H9 (cell line): ENCODE results near the gene RIPK4. TPM values are rescaled to one million over a fixed set of nuclear protein-coding genes. Genes with fewer than 3 reads are reported as not detected.

Experiments used
- DNase-seq: peaks from one replicate; pipeline ENCODE4 v3.0.0-alpha.2; 2017
- H2AFZ ChIP-seq: one replicate; pipeline ENCODE4 v1.6.1; 2013; ENCODE audit warnings: mild to moderate bottlenecking, low read length, control low read depth, moderate library complexity
- H2AK5ac ChIP-seq: 2 replicates; pipeline ENCODE4 v1.6.1; 2013; ENCODE audit warnings: low read length, control low read depth, mixed read lengths; ENCODE audit not compliant: insufficient read length
- H2BK120ac ChIP-seq: one replicate; pipeline ENCODE4 v1.6.1; 2013; ENCODE audit warnings: low read depth, mild to moderate bottlenecking, low read length, control low read depth, inconsistent platforms; ENCODE audit not compliant: poor library complexity, severe bottlenecking
- H2BK12ac ChIP-seq: 2 replicates; pipeline ENCODE4 v1.6.1; 2013; ENCODE audit warnings: low read length, control low read depth, mixed read lengths, low read depth; ENCODE audit not compliant: insufficient read length
- H2BK15ac ChIP-seq: 2 replicates; pipeline ENCODE4 v1.6.1; 2013; ENCODE audit warnings: low read depth, low read length, control low read depth
- H2BK20ac ChIP-seq: one replicate; pipeline ENCODE4 v1.6.1; 2013; ENCODE audit warnings: low read depth, mild to moderate bottlenecking, low read length, control low read depth, inconsistent platforms; ENCODE audit not compliant: poor library complexity, severe bottlenecking
- H2BK5ac ChIP-seq: 2 replicates; pipeline ENCODE4 v1.6.1; 2013; ENCODE audit warnings: low read length, control low read depth, mixed read lengths; ENCODE audit not compliant: insufficient read length
- H3K14ac ChIP-seq: 2 replicates; pipeline ENCODE4 v1.6.1; 2013; ENCODE audit warnings: low read length, control low read depth; ENCODE audit not compliant: insufficient read depth
- H3K18ac ChIP-seq: 2 replicates; pipeline ENCODE4 v1.6.1; 2013; ENCODE audit warnings: low read depth, mild to moderate bottlenecking, mixed read lengths, low read length, control low read depth; ENCODE audit not compliant: insufficient read length
- H3K23ac ChIP-seq: 2 replicates; pipeline ENCODE4 v1.6.1; 2013; ENCODE audit warnings: low read length, control low read depth, mixed read lengths, low read depth; ENCODE audit not compliant: insufficient read length
- H3K23me2 ChIP-seq: 2 replicates; pipeline ENCODE4 v1.6.1; 2013; ENCODE audit warnings: low read depth, mild to moderate bottlenecking, mixed read lengths, low read length, control low read depth; ENCODE audit not compliant: insufficient read length, poor library complexity, severe bottlenecking
- H3K27ac ChIP-seq: 2 replicates; pipeline ENCODE4 v1.5.1; 2013; ENCODE audit warnings: low read length, control low read depth, mixed read lengths, low read depth; ENCODE audit not compliant: insufficient read length
- H3K27me3 ChIP-seq: 2 replicates; pipeline ENCODE4 v1.6.1; 2013; ENCODE audit warnings: low read length, control low read depth, inconsistent platforms; ENCODE audit not compliant: insufficient read depth
- H3K4ac ChIP-seq: 2 replicates; pipeline ENCODE4 v1.6.1; 2013; ENCODE audit warnings: low read depth, mild to moderate bottlenecking, control low read depth, inconsistent platforms, low read length, moderate library complexity
- H3K4me1 ChIP-seq: 2 replicates; pipeline ENCODE4 v1.6.1; 2013; ENCODE audit warnings: low read length, control low read depth, inconsistent platforms; ENCODE audit not compliant: insufficient read depth
- H3K4me2 ChIP-seq: 2 replicates; pipeline ENCODE4 v1.6.1; 2013; ENCODE audit warnings: low read length, control low read depth, mixed read lengths; ENCODE audit not compliant: insufficient read length, insufficient read depth
- H3K56ac ChIP-seq: 2 replicates; pipeline ENCODE4 v1.6.1; 2013; ENCODE audit warnings: low read depth, mild to moderate bottlenecking, mixed read lengths, low read length, control low read depth; ENCODE audit not compliant: insufficient read length
- H3K79me1 ChIP-seq: 2 replicates; pipeline ENCODE4 v1.6.1; 2013; ENCODE audit warnings: low read depth, mild to moderate bottlenecking, moderate library complexity, low read length, control low read depth, inconsistent platforms; ENCODE audit not compliant: insufficient read depth, poor library complexity, severe bottlenecking
- H3K79me2 ChIP-seq: 2 replicates; pipeline ENCODE4 v1.6.1; 2013; ENCODE audit warnings: low read length, control low read depth, inconsistent platforms; ENCODE audit not compliant: insufficient read depth
- H3K9ac ChIP-seq: 2 replicates; pipeline ENCODE4 v1.6.1; 2013; ENCODE audit warnings: low read length, control low read depth, mixed read lengths; ENCODE audit not compliant: insufficient read length; ENCODE audit errors: extremely low read depth
- H3K9me3 ChIP-seq: one replicate; pipeline ENCODE4 v1.6.1; 2013; ENCODE audit warnings: low read depth, low read length, inconsistent platforms; ENCODE audit not compliant: control insufficient read depth
- H3T11ph ChIP-seq: one replicate; pipeline ENCODE4 v1.6.1; 2013; ENCODE audit warnings: mild to moderate bottlenecking, low read length, control low read depth, inconsistent platforms
- H4K20me1 ChIP-seq: one replicate; pipeline ENCODE4 v1.6.1; 2013; ENCODE audit not compliant: control insufficient read depth, insufficient read length, insufficient read depth
- H4K5ac ChIP-seq: 2 replicates; pipeline ENCODE4 v1.6.1; 2013; ENCODE audit warnings: low read depth, mild to moderate bottlenecking, mixed read lengths, low read length, control low read depth; ENCODE audit not compliant: insufficient read length
- H4K8ac ChIP-seq: replicated peaks from 2 replicates; pipeline ENCODE4 v1.6.1; 2013; ENCODE audit warnings: low read length, control low read depth, mixed read lengths, low read depth; ENCODE audit not compliant: insufficient read length
- H4K91ac ChIP-seq: 2 replicates; pipeline ENCODE4 v1.6.1; 2013; ENCODE audit warnings: low read depth, mild to moderate bottlenecking, moderate library complexity, mixed read lengths, low read length, control low read depth; ENCODE audit not compliant: insufficient read length
- H3K27ac Mint-ChIP-seq, 3 experiments: 2 replicates in 2 of 3; 3 replicates in 1 of 3; pipeline ENCODE4 v1.8.0; 2020 to 2021; ENCODE audit warnings: mixed read lengths in 3 of 3, mild to moderate bottlenecking in 1 of 3, moderate library complexity in 1 of 3
- H3K27me3 Mint-ChIP-seq: 2 replicates; pipeline ENCODE4 v1.8.0; 2021; ENCODE audit warnings: low read depth, mild to moderate bottlenecking, moderate library complexity, mixed read lengths
- H3K36me3 Mint-ChIP-seq, 3 experiments: 2 replicates in 2 of 3; 3 replicates in 1 of 3; pipeline ENCODE4 v1.8.0; 2020 to 2021; ENCODE audit warnings: low read depth in 3 of 3, mixed read lengths in 3 of 3; ENCODE audit not compliant: insufficient read depth in 1 of 3
- H3K4me1 Mint-ChIP-seq, 2 experiments: 2 replicates each; pipeline ENCODE4 v1.8.0; 2020; ENCODE audit warnings: mixed read lengths in 2 of 2
- H3K4me3 Mint-ChIP-seq, 2 experiments: 2 replicates in 1 of 2; 3 replicates in 1 of 2; pipeline ENCODE4 v1.8.0; 2020 to 2021; ENCODE audit warnings: mild to moderate bottlenecking in 2 of 2, mixed read lengths in 2 of 2, moderate library complexity in 1 of 2
- H3K9me3 Mint-ChIP-seq, 2 experiments: 2 replicates in 1 of 2; 3 replicates in 1 of 2; pipeline ENCODE4 v1.8.0; 2020; ENCODE audit warnings: mild to moderate bottlenecking in 2 of 2, mixed read lengths in 2 of 2, moderate library complexity in 1 of 2
- WGBS: extraction: QIAGEN DNeasy Blood & Tissue Kit; methylation state at CpG from one replicate; pipeline ENCODE4 v1.1.7; 2013; ENCODE audit warnings: missing lambda C conversion rate, low lambda C conversion rate, mixed read lengths; ENCODE audit not compliant: insufficient read length; ENCODE audit errors: extremely low coverage; 5-methylcytosine and 5-hydroxymethylcytosine counted together
- total RNA-seq: library from RNA; stranded (reverse); gene quantifications from 2 replicates; pipeline ENCODE4 v1.2.1, GENCODE V29; 2021
- TF ChIP-seq, protein P1 (sequence below): fragments of 200-600 bp; sonication (generic); conservative IDR thresholded peaks from 3 replicates; pipeline ENCODE4 v1.8.0; 2021; ENCODE audit warnings: antibody characterized with exemption, mild to moderate bottlenecking

Gene RIPK4
- total RNA-seq, 1 experiment from 2014 or later: 2.9 TPM

DNA sequence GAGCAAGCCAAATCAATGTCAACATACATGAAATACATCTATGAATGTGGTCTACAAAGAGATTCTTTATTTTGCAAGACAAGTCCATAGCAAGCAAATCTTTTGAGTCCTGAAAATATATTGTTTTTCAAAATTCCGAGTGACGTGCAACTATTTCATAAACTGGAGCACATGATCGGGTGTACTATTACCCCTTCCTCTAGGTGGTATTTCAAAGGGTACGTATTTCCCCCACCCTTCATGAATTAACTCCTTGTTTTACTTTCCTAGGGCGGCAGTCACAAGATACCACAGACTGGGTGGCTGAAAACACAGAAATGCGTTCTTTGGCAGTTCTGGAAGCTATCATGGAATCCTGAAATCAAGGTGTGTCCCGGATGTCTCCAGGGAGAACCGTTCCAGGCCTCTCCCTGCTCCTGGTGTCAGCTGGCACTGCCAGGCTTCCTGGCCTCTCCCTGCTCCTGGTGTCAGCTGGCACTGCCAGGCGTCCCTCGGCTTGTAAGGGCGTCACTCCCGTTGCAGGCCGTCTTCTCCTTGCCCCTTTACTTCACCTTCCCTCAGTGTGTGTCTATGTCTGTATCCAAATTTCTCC lies 55.3 kb downstream of the RIPK4 start:
- no peak overlapping the region for H3K27ac Mint-ChIP-seq
- peak overlapping the region; percentile 60 for H3K4me2 ChIP-seq
- H3K56ac ChIP-seq: no peak overlapping the region
- H3K27me3 ChIP-seq: no peaks in the 10 kb centered on the region; the same call in 1 of the 2 replicates
- no peak overlapping the region for H3K9ac ChIP-seq
- H3K9me3 Mint-ChIP-seq: peaks cover 0 to 7% of the 10 kb centered on the region in 2 experiments; a peak in 3 of 5 replicates
- H2BK5ac ChIP-seq: no peak overlapping the region
- H3K23me2 ChIP-seq: peaks cover 3% of the 10 kb centered on the region
- no CpG with 5 or more reads among the region's 13 CpGs for WGBS
- no peaks in the 10 kb centered on the region for H3K9me3 ChIP-seq
- no peak overlapping the region for H3K18ac ChIP-seq
- peaks cover 5% of the 10 kb centered on the region for H3K27me3 Mint-ChIP-seq
- H2AK5ac ChIP-seq: no peak overlapping the region
- no peak overlapping the region for H2BK120ac ChIP-seq
- peaks cover 8% of the 10 kb centered on the region; the same call in 1 of the 2 replicates for H3K4me1 ChIP-seq
- no peak overlapping the region for H2AFZ ChIP-seq
- TF ChIP-seq, protein P1, sequence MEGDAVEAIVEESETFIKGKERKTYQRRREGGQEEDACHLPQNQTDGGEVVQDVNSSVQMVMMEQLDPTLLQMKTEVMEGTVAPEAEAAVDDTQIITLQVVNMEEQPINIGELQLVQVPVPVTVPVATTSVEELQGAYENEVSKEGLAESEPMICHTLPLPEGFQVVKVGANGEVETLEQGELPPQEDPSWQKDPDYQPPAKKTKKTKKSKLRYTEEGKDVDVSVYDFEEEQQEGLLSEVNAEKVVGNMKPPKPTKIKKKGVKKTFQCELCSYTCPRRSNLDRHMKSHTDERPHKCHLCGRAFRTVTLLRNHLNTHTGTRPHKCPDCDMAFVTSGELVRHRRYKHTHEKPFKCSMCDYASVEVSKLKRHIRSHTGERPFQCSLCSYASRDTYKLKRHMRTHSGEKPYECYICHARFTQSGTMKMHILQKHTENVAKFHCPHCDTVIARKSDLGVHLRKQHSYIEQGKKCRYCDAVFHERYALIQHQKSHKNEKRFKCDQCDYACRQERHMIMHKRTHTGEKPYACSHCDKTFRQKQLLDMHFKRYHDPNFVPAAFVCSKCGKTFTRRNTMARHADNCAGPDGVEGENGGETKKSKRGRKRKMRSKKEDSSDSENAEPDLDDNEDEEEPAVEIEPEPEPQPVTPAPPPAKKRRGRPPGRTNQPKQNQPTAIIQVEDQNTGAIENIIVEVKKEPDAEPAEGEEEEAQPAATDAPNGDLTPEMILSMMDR: no peak
- H3T11ph ChIP-seq: no peak overlapping the region
- H3K4ac ChIP-seq: no peak overlapping the region
- no peaks in the 10 kb centered on the region for H4K20me1 ChIP-seq
- no peak overlapping the region for H4K8ac ChIP-seq
- H3K4me3 Mint-ChIP-seq: peak overlapping the region in 1 of 2 experiments; percentile 78; a peak in 2 of 5 replicates
- no peak overlapping the region for H2BK15ac ChIP-seq
- H3K79me2 ChIP-seq: no peaks in the 10 kb centered on the region
- no peaks in the 10 kb centered on the region for H3K79me1 ChIP-seq
- no peak overlapping the region for H3K14ac ChIP-seq
- peaks cover 42 to 59% of the 10 kb centered on the region in 2 experiments for H3K4me1 Mint-ChIP-seq
- DNase-seq: no peak
- no peak overlapping the region for H2BK12ac ChIP-seq
- no peak overlapping the region for H3K23ac ChIP-seq
- H4K91ac ChIP-seq: no peak overlapping the region
- peaks cover 0 to 4% (median 0%) of the 10 kb centered on the region in 3 experiments; a peak in 3 of 7 replicates for H3K36me3 Mint-ChIP-seq
- no peak overlapping the region for H3K27ac ChIP-seq
- no peak overlapping the region for H4K5ac ChIP-seq
- no peak overlapping the region for H2BK20ac ChIP-seq
